Esophagus squamous epithelium (tissue), 4 donors: ENCODE measurements around the gene PTCD3.

ENCODE experiments used
- CTCF ChIP-seq, 6 experiments: fragments of 450-650 bp in 4 of 6; fragments of 200-600 bp in 2 of 6; sonication (generic) in 2 of 6; IDR thresholded peaks; one replicate each; pipeline ENCODE4 v1.5.1; 2016 to 2019; ENCODE audit warnings: antibody characterized with exemption in 6 of 6, mild to moderate bottlenecking in 4 of 6, moderate library complexity in 4 of 6
- POLR2A ChIP-seq, 4 donors: fragments of 450-650 bp; IDR thresholded peaks; one replicate each; pipeline ENCODE4 v1.6.1; 2017; ENCODE audit warnings: antibody characterized with exemption in 4 of 4, mild to moderate bottlenecking in 4 of 4, moderate library complexity in 3 of 4

DNA sequence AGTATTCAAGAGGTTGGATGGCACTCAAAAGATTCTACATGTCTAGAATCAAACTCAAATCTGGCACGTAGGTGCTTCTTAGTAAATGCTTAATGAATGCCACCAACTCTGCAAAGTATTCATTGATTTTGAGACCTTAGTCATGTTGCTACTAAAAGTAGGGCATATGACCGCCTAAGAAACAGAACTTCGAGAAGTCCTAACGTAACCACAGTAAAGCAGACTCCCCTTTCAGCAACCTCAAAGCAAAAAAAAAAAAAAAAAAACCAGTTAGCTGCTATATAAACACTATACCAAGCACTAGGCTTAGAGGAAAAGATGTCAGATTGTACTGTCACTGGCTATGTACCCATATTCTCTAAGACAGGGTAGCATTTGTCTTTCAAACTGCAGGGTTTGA is 33.9 kb downstream of the PTCD3 start:
- TF ChIP-seq CTCF (IDR thresholded peaks at IDR 0.05), result no peak
- TF ChIP-seq POLR2A (IDR thresholded peaks at IDR 0.05), result no peak
